Erythroblast (primary cell): Measurements from ENCODE around the gene BHLHE23.

Experiments
- GATA1 ChIP-seq: IDR thresholded peaks from 2 replicates; pipeline ENCODE4 v1.6.1; 2011; ENCODE audit warnings: low read depth, mild to moderate bottlenecking, control low read depth, low read length, moderate library complexity
- POLR2A ChIP-seq: IDR thresholded peaks from 2 replicates; pipeline ENCODE4 v1.6.1; 2011; ENCODE audit warnings: mild to moderate bottlenecking, low read length

- no peak for TF ChIP-seq POLR2A
- no peak for TF ChIP-seq GATA1
Measured at GRCh38 chr20:62958388-62959100, 48.2 kb downstream of the BHLHE23 start.
